Epithelial cell of alveolus of lung (primary cell): ENCODE measurements around the gene TMEM119. TPM values are rescaled to one million over a fixed set of nuclear protein-coding genes. Genes with fewer than 3 reads are reported as not detected.

Source experiments
- total RNA-seq: library from RNA; depleted of rRNA; stranded (reverse); fragments of >200 nt; gene quantifications from 2 replicates; pipeline ENCODE4 v1.2.1, GENCODE V29; 2015

TMEM119 gene, protein sequence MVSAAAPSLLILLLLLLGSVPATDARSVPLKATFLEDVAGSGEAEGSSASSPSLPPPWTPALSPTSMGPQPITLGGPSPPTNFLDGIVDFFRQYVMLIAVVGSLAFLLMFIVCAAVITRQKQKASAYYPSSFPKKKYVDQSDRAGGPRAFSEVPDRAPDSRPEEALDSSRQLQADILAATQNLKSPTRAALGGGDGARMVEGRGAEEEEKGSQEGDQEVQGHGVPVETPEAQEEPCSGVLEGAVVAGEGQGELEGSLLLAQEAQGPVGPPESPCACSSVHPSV
- total RNA-seq = 31.9 and 42.8 TPM in 2 replicates

DNA sequence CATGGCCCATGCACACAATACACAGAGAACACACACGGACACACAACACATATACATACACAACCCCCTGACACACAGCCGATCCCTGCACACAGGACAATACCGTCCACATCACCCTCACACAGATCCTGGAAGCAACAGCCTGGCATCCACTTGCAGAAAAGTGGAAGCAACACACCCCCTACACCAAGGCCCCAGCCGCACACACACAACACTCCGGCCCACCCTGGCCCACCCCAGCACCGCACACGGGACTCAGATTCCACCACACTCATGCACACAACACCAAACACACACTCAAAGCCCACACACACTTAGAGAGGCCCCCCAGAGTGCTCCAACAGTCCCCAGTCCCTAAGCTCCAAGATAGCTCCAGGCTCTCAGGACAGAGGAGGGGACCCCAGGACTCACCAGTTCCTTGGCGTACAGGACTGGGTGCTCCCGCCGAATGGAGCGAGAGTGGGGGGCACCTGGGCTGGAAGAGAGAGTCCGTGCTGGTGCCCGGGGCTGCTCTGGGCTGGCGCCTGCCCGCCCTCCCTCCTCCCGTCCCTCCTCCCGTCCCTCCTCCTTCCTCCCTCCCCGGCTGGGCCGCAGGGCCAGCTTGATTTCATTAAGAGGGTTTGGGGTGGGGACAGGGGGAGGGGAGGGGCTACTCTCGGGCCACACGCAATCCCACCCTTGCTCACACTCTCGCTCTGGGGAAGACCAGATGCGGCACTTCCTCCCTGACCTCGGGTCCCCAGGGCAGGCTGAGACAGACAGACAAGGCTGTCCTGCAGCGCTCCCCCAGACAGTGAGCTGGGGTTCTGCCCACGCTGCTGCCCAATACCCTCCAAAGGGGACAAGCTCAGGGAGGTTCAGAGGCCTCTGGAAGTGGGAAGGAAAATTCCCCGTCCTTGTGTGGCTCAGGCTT lies at the start of gene TMEM119:
TMEM119 (minus strand) TSS at position 526 of the 913 bp plus-strand sequence. CDS start 5,701 bp downstream, outside the sequence.

DNA sequence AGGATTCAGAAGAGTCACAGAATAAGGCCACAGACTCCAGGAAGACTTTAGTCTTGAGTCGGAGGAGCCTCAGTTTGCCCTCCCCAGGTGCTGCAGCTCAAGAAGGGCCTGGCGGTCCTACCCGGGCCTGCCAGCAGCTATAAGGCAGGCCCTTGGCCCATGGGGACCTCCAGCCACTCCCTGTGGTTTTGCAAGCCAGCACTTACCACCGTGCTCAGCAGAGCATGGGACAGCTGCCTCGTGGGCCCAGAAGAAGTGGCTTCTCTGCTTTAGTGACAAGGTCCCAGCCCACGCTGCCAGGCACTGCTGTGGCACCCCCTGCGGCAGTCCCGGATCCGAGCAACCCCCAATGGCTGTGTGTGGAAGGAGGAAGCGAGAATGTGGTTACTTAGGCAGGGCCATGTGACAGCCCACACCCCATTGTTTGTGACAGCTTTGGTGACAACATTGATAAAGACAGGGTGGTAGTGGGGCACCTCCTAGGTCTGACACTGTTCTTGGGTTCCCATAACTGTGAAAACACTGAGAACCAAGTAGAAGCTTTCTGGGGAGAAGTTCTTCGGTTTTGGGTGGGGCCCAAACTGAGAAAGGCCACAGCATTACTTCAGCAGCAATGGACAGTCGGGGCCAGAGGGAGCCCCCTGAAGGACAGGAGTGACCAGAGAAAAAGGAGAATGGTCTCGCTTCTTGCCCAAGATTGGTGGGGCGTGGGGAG lies 35.8 kb upstream of the TMEM119 start, which contains the start of gene SELPLG:
SELPLG (minus strand) TSS at position 361 of the 715 bp plus-strand sequence. CDS start 9,587 bp downstream, outside the sequence.

DNA sequence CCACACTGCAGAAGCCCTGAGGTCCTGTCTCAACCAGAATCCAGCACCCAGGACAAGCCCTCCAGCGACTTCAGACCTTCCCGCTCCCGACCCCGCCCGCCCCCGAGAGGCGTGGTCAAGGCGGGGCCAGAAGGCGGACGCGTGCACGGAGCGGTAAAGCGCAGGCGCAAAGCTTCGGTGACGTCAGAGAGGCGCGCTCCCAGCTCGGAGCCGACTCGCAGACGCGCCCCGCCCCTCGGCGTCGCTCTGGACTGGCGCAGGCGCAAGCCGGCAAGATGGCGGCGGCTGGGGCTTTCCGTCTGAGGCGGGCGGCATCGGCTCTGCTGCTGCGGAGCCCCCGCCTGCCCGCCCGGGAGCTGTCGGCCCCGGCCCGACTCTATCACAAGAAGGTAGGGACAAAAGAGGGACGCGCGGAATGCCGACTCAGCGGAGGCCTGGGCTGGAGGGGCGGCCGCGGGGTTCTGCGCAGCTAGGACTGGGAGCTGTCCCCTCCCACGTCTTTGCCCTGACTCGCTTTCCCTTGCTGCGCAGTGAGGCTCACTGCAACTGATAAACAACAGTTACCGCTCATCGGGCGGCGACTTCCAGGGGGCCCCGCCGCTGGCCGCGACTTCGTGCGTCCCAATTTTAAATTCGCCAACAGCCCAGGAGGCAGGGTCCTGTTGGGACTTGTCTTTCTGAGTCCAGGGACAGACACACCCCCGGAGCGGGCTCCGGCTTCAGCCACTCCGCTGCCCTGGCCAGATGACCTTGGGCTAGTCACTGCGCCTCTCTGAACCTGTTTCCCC lies 35.3 kb downstream of the TMEM119 start, which contains the start of gene ISCU:
ISCU (plus strand) TSS at position 249 of the 788 bp plus-strand sequence; CDS start at position 276, 27 bp downstream.

DNA sequence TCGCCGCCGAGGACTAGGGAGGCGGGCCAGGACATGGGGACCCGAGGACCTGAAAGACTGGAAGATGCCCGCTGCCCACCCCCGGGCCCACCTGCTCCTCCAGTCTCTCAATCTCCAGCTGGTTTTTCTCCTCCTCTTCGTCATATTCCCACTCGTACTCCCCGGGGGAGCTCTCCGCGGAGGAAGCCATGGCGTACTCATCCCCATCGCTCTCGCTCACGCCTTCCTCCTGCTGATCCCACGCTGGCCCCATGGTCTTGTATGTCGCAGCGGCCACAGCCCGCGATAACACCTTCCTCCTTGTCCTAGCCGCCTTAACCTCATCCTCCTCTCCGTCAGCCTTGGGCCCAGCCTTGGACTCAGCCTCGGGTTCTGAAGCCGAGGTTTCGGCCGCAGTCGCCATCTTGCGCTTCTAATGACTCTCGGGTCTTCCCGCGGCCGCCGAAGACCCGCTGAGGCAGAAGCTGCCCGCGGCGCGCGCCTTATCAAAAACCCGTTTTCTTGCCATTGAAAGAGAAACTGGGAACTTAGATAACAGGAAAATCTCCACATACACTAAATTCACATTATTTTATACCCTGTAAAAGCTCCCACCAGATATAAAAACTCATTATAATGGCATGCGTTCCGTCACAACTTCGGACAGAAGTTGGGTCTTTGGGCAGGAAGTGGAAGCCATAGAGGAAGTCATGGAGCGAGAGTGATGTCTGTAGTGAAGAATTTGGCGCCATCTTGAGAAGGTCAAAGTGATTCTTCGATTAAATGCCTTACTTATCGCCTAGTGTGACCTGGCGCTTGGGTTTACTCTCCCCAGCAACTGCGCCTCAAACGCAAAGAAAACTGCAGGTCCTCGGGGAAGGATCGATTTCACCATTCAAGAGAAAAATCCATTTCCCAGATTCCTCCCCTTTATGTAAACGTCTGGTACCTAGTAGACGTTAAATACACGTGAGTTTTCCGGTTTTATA lies 36.8 kb downstream of the TMEM119 start, which contains the start of gene SART3:
SART3 (minus strand) TSS at position 422 of the 968 bp plus-strand sequence; CDS start at position 403, 19 bp downstream.

Other genes with a start within 250 kb of the TMEM119 start
- 1.8 and 5.7 TPM in 2 replicates for gene FICD, start 82.8 kb downstream of the TMEM119 start, total RNA-seq
- 33.0 and 38.0 TPM in 2 replicates for gene SART3, start 36.9 kb downstream of the TMEM119 start, total RNA-seq
- 72.3 and 92.7 TPM in 2 replicates for gene ISCU, start 35.5 kb downstream of the TMEM119 start, total RNA-seq
- 0.26 and 2.2 TPM in 2 replicates for gene SELPLG, start 35.8 kb upstream of the TMEM119 start, total RNA-seq
- gene CORO1C, start 133.4 kb upstream of the TMEM119 start, total RNA-seq = 74.1 and 103 TPM in 2 replicates